SW 1271 (cell line): ENCODE data around the gene KRTAP1-1.
"Not testable (repeated sequence)": the region's sequence is repeated elsewhere in the genome, so short reads cannot be mapped to it uniquely, and the experiment has no call there.

Experiments used
- DNase-seq, 2 experiments: peaks; one replicate each; lab custom pipeline; 2025; lab: John Stamatoyannopoulos, UW

KRTAP1-1 gene

GRCh38 chr17:41040783-41041571 lies at the start of gene KRTAP1-1:
TSS of gene KRTAP1-1 (minus strand) at chr17:41041450. CDS start at chr17:41041397, 53 bp downstream.
- DNase-seq, result not testable (repeated sequence)

- not testable (repeated sequence) for DNase-seq
Observed at GRCh38 chr17:41088760-41089352, 47.6 kb upstream of the KRTAP1-1 start.

GRCh38 chr17:41084100-41084856 lies 43.0 kb upstream of the KRTAP1-1 start, which contains the start of gene KRTAP4-7:
TSS of gene KRTAP4-7 (plus strand) at chr17:41084150. CDS start at chr17:41084207, 57 bp downstream.
- not testable (repeated sequence) for DNase-seq

- DNase-seq, result peak; percentile 25 to 59
Observed at GRCh38 chr17:41083427-41083826, 42.2 kb upstream of the KRTAP1-1 start.

GRCh38 chr17:41082626-41083025 lies 41.4 kb upstream of the KRTAP1-1 start:
- DNase-seq, result no peak

GRCh38 chr17:41076788-41077187 lies 35.5 kb upstream of the KRTAP1-1 start:
- DNase-seq, result no peak

GRCh38 chr17:41073676-41074075 lies 32.4 kb upstream of the KRTAP1-1 start:
- DNase-seq, result no peak

- DNase-seq, result no peak
Observed at GRCh38 chr17:41071606-41072360, 30.5 kb upstream of the KRTAP1-1 start.

GRCh38 chr17:41069031-41069430 lies 27.8 kb upstream of the KRTAP1-1 start:
- DNase-seq, result no peak

- no peak for DNase-seq
Observed at GRCh38 chr17:41067281-41067680, 26.0 kb upstream of the KRTAP1-1 start.

- DNase-seq, result peak in 1 of 2 experiments; percentile 32
Observed at GRCh38 chr17:41065829-41066624, 24.8 kb upstream of the KRTAP1-1 start, which contains the start of gene KRTAP2-4. TSS of gene KRTAP2-4 (minus strand) at chr17:41065879. CDS start at chr17:41065845, 34 bp downstream.

GRCh38 chr17:41065016-41065689 lies 23.9 kb upstream of the KRTAP1-1 start:
- DNase-seq, result not testable (repeated sequence)

- no peak for DNase-seq
Observed at GRCh38 chr17:41064301-41064700, 23.1 kb upstream of the KRTAP1-1 start.

GRCh38 chr17:41063449-41063848 lies 22.2 kb upstream of the KRTAP1-1 start:
- no peak for DNase-seq

GRCh38 chr17:41061964-41062363 lies 20.7 kb upstream of the KRTAP1-1 start:
- peak; percentile 60 to 76 for DNase-seq

GRCh38 chr17:41060052-41060604 lies 18.9 kb upstream of the KRTAP1-1 start, which contains the start of gene KRTAP2-3:
TSS of gene KRTAP2-3 (minus strand) at chr17:41060114. CDS start at chr17:41060050, 64 bp downstream.
- DNase-seq, result peak; percentile 70 to 84

- peak; percentile 47 to 68 for DNase-seq
Observed at GRCh38 chr17:41059276-41060051, 18.2 kb upstream of the KRTAP1-1 start.

- no peak for DNase-seq
Observed at GRCh38 chr17:41058741-41059140, 17.5 kb upstream of the KRTAP1-1 start.

- DNase-seq, result no peak
Observed at GRCh38 chr17:41057547-41057946, 16.3 kb upstream of the KRTAP1-1 start.
